Right lobe of liver (tissue), 6 donors: Measurements from ENCODE around the gene FYN. TPM values are rescaled to one million over a fixed set of nuclear protein-coding genes. Genes with fewer than 3 reads are reported as not detected.

Source experiments
- ATAC-seq, 4 donors: fragments of 200-7000 bp; cut with Tn5 transposase; one replicate each; pipeline ENCODE4 v1.9.1; 2020; ENCODE audit warnings: mild to moderate bottlenecking in 4 of 4, moderate library complexity in 4 of 4
- DNase-seq, 3 donors: peaks; one replicate each; pipeline ENCODE4 v3.0.0-alpha.2; 2020
- H3K27ac ChIP-seq, 3 donors: fragments of 200-600 bp; one replicate each; pipeline ENCODE4 v1.8.0; 2022
- H3K27me3 ChIP-seq, 2 donors: fragments of 200-600 bp; one replicate each; pipeline ENCODE4 v1.8.0; 2022
- H3K36me3 ChIP-seq, 4 donors: fragments of 200-600 bp; sonication (generic) in 1 of 4; one replicate each; pipeline versions ENCODE4 v1.5.1 to v1.8.0; 2017 to 2022; ENCODE audit warnings: control low read depth in 1 of 4
- H3K4me1 ChIP-seq, 4 donors: fragments of 200-600 bp; sonication (generic) in 1 of 4; one replicate each; pipeline versions ENCODE4 v1.5.1 to v1.8.0; 2017 to 2022; ENCODE audit warnings: control low read depth in 1 of 4
- H3K4me3 ChIP-seq, 3 donors: fragments of 200-600 bp; one replicate each; pipeline ENCODE4 v1.8.0; 2022
- H3K9me3 ChIP-seq, 4 donors: fragments of 200-600 bp; sonication (generic) in 1 of 4; one replicate each; pipeline versions ENCODE4 v1.5.1 to v1.8.0; 2017 to 2022; ENCODE audit warnings: control low read depth in 1 of 4
- POLR2A ChIP-seq: fragments of 450-650 bp; IDR thresholded peaks from one replicate; pipeline ENCODE4 v1.6.1; 2017; ENCODE audit warnings: antibody characterized with exemption, mild to moderate bottlenecking
- WGBS: methylation state at CpG from one replicate; pipeline ENCODE4 v1.1.6; 2018; ENCODE audit warnings: low coverage, low lambda C conversion rate; ENCODE audit not compliant: insufficient coverage; ENCODE audit errors: missing lambda C conversion rate; 5-methylcytosine and 5-hydroxymethylcytosine counted together
- intact Hi-C, 2 donors: fragments of 100-400 bp; cut with DNase I; formaldehyde crosslinking; loops; one replicate each; pipeline versions ENCODE4 v1.11.2 to v1.14.1; 2022
- total RNA-seq, 6 experiments: library from RNA; depleted of rRNA in 2 of 6; stranded (reverse); fragments of >200 nt in 2 of 6; fragmentation: NEBNext Ultra II Directional in 3 of 6; extraction: Animal tissue kit (Norgen Biotek cat#: 25700) in 3 of 6; gene quantifications; one replicate each; pipeline versions ENCODE4 v1.1.0 to v1.2.4, GENCODE V29; 2016 to 2023
- TF ChIP-seq, protein P1 (sequence below), 4 donors: fragments of 200-600 bp in 3 of 4; fragments of 450-650 bp in 1 of 4; IDR thresholded peaks; one replicate each; pipeline versions ENCODE4 v1.5.1 to v1.8.0; 2016 to 2022; ENCODE audit warnings: antibody characterized with exemption in 4 of 4, mild to moderate bottlenecking in 2 of 4
- donor health status: DM: no; HTN: yes; CAD: no.
- donor health status: DM: no; HTN: no; CAD: no.
- donor health status: DM: no; HTN: no; CAD: no.
- donor health status: DM: no; HTN: yes; CAD: no.
- donor health status: DM: no; HTN: yes; CAD: no.

Gene FYN
- total RNA-seq, 6 experiments from 2014 or later: 16.8 to 33.7 (median 23.5) TPM

DNA sequence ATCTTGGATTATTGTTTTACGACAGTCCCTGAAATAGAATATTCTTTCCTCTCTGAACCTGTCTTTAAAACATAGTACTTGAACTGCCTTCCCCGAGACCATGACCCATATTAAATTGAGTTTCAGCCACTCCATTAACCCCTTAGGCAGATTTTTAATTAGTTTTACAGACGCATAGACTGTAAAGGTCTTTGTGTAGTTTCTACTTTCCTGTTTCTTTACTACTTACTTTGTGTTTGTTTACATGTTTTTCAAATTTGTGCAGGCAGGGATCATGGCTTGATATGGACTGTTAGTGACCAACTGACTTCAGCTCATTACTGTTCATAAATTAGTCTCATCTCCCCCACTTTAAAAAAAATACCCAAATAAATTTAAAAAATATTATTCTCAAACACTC is 53.8 kb downstream of the FYN start:
- H3K4me1 ChIP-seq: no peaks in the 10 kb centered on the region
- no peak for ATAC-seq
- DNase-seq: no peak
- H3K9me3 ChIP-seq: no peaks in the 10 kb centered on the region
- intact Hi-C loops: no loop called here
- H3K27ac ChIP-seq: no peak overlapping the region
- TF ChIP-seq, protein P1, sequence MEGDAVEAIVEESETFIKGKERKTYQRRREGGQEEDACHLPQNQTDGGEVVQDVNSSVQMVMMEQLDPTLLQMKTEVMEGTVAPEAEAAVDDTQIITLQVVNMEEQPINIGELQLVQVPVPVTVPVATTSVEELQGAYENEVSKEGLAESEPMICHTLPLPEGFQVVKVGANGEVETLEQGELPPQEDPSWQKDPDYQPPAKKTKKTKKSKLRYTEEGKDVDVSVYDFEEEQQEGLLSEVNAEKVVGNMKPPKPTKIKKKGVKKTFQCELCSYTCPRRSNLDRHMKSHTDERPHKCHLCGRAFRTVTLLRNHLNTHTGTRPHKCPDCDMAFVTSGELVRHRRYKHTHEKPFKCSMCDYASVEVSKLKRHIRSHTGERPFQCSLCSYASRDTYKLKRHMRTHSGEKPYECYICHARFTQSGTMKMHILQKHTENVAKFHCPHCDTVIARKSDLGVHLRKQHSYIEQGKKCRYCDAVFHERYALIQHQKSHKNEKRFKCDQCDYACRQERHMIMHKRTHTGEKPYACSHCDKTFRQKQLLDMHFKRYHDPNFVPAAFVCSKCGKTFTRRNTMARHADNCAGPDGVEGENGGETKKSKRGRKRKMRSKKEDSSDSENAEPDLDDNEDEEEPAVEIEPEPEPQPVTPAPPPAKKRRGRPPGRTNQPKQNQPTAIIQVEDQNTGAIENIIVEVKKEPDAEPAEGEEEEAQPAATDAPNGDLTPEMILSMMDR (IDR thresholded peaks at IDR 0.05): no peak
- no peak for TF ChIP-seq POLR2A
- no peaks in the 10 kb centered on the region for H3K27me3 ChIP-seq
- H3K36me3 ChIP-seq: no peaks in the 10 kb centered on the region
- 67% methylated on average over 3 of the region's 3 CpGs for WGBS
- no peak overlapping the region for H3K4me3 ChIP-seq

DNA sequence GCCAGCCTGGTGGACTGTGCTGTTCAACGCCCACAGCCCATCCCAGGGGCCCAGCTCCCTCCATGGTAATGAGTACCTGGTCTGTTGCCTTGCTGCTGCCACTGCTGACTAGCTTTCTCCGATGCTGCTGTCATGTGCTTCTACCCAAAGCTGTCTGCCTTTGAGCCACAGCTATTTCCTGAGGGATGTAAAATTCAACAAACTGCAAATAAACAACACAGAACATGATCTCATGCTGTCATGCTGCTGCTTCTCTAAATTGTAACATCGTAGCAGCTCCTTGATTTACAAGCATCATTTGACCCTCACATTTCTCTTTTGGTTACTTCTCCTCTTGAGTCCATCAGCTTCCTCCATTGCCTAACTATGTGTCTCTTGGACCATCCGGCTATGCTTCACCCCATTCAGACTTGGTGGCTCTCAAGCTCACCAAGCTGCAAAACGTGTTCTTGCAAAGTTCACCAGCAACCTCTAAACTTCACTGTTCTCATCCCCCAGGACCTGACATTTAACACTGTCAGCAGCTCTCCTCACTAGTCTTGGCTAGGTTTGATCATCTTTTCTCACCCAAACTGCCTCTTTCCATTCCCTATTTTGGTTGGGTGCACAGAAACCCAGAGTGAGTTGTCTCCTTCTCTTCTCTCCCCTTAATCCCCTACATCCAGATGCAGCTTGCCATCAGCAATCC is 54.6 kb downstream of the FYN start:
- no peaks in the 10 kb centered on the region for H3K27me3 ChIP-seq
- intact Hi-C loops: no loop called here
- H3K36me3 ChIP-seq: no peaks in the 10 kb centered on the region
- 27% methylated on average over 5 of the region's 5 CpGs for WGBS
- H3K4me3 ChIP-seq: no peak overlapping the region
- H3K4me1 ChIP-seq: no peaks in the 10 kb centered on the region
- DNase-seq (no peak), ATAC-seq (no peak)
- H3K27ac ChIP-seq: no peak overlapping the region
- TF ChIP-seq, protein P1 (IDR thresholded peaks at IDR 0.05): no peak
- TF ChIP-seq POLR2A: no peak
- no peaks in the 10 kb centered on the region for H3K9me3 ChIP-seq

DNA sequence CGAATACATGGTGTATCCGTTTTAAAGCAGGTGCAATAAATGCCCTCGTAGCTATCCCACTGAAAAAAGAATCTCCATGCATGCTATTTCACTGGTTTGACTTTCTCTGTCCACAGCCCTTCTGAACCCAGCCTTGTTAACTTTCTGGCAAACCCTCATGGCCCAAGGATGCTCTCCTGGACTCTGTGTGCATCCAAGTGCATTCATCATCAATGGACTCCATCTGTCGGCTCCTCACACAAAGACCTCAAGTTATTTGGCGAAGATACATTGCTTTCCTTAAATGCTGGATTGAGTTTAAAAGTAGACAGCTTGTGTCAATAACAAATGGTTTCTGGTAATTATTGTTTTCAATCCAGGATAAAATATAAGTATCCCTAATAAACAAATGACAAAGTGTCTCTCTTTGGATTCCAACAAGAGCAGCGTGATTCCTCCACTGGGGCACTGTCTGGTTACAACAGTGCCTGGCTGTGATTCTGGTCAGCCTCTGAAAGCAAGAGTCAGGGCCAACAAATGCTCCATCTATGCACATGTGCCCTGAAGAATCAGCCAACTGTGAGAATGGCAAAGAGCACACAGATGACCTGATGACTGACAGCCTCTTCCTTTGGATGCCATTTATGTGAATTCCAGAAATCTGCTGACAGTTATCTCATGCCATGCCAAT is 55.7 kb downstream of the FYN start:
- DNase-seq (no peak), ATAC-seq (no peak)
- Histone ChIP-seq H3K4me3 (no peak overlapping the region), H3K4me1 (no peaks in the 10 kb centered on the region), H3K36me3 (no peaks in the 10 kb centered on the region), H3K27ac (no peak overlapping the region), H3K9me3 (no peaks in the 10 kb centered on the region), H3K27me3 (no peaks in the 10 kb centered on the region)
- TF ChIP-seq, protein P1 (IDR thresholded peaks at IDR 0.05): no peak
- no peak for TF ChIP-seq POLR2A
- intact Hi-C loops: no loop called here
- WGBS: 55% methylated on average over 6 of the region's 6 CpGs

DNA sequence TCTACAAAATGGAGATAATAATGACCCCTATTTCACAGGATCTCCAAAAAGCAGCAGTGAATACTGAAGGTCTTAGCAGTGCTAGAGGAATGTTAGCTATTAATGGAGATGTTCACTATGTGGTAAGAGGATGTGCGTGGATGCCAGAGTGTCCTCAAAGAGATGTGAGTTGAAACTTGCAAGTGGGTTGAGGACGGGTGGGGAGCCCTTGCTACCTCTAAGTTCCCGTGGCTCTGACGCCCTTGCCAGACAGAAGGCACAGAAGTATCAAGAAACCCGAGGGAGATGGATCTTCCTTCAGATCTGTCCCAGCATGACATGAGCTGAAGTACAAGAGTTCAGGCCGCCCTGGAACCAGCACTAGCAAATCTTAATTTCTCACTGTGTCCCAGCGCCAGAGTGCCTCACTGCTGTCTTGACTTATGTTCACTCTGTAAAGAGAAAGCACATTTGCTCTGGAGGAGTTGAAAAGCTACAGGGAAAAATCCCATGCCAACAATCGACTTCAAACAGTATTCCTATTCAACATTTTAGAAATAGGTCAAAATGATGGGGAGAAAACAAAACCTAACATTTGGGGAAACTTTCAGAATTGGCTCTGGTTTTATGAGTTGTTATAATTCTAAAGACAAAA is 59.5 kb downstream of the FYN start:
- H3K27me3 ChIP-seq: no peaks in the 10 kb centered on the region

More for the DNA sequence above, 59.5 kb downstream of the FYN start:
- TF ChIP-seq, protein P1 (IDR thresholded peaks at IDR 0.05): no peak
- TF ChIP-seq POLR2A: no peak
- ATAC-seq: no peak
- Histone ChIP-seq H3K9me3 (no peaks in the 10 kb centered on the region), H3K4me3 (no peak overlapping the region), H3K27ac (no peak overlapping the region), H3K4me1 (no peaks in the 10 kb centered on the region), H3K36me3 (no peaks in the 10 kb centered on the region)
- 61% methylated on average over 6 of the region's 8 CpGs for WGBS
- intact Hi-C loops: no loop called here
- no peak for DNase-seq
